ENCODE results near the gene TBC1D3I.
"Not testable (repeated sequence)": the region's sequence is repeated elsewhere in the genome, so short reads cannot be mapped to it uniquely, and the experiment has no call there.

Gene TBC1D3I

GRCh38 chr17:36264470-36264869 lies at the start of gene TBC1D3I:
Gene TBC1D3I, minus strand, starts transcription at chr17:36264570. Its CDS starts 1,585 bp downstream, at chr17:36262985.
- not testable (repeated sequence) for DNase-seq (ENCODE audit: low read depth in 2 of 2)

DNA sequence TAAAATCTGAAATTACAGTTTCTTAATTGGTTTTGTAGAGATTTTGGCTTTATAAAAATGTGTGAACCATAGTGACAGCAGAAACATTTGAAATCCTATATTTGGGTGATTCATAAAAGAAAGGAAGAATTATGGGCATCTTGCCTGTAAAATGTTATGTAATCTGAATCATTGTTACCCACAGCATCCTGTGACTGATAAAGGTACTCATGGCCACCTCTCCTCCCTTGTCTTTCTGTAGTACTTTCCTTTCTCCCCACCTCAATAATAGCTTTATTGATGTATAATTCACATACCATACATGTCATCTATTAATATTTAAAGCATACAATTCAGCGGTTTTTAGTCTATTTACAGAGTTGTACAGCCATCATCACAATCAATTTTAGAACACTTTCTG lies 30.8 kb upstream of the TBC1D3I start:
- DNase-seq (ENCODE audit: low read depth in 2 of 2) = not testable (repeated sequence)

DNA sequence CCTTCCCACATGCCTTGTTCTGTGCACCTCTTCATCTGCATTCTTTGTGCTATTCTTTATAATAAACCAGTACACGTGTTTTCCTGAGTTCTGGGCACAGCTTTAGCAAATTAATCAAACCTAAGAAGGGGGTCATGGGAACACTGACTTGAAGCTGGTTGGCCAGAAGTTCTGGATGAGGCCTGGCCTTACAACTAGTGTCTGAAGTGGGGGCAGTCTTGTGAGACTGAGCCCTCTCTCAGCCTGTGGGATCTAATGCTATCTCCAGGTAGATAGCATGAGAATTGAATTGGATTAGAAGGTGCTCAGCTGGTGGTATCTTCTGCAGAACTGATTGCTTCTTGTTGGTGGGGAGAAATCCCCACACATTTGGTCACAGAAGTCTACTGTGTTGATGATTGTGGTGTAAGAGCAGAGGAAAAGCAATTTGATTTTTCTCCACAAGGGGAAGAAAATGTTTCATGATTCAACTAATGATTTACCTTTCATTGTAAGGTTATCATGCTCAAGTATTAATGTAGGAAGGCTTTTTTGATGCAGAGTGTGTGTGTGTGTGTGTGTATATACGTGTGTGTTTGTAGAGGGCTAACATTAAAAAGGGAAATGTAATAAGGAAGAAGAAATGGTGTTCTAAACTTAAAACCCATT lies 25.7 kb upstream of the TBC1D3I start:
- not testable (repeated sequence) for DNase-seq (ENCODE audit: low read depth in 2 of 2)

DNA sequence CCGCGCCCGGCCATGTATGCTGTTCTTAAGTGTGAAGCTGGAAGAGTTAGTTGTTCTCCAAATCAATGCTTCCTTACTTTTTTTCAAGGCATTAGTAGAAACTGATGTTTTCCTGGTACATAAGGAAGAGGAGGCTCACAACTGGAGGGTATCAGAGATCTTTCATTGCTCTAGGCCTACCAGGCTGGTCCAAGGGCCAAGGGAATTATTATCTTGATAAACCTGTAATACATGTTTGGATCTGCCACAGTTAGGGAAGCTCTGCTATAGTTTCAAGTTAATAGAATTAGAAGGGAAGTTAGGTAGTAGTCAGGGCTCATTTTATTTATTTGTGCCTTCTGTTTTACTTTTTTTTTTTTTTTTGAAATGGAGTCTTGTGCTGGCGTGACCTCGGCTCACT lies 19.8 kb upstream of the TBC1D3I start:
- DNase-seq (ENCODE audit: low read depth in 2 of 2) = not testable (repeated sequence)

DNA sequence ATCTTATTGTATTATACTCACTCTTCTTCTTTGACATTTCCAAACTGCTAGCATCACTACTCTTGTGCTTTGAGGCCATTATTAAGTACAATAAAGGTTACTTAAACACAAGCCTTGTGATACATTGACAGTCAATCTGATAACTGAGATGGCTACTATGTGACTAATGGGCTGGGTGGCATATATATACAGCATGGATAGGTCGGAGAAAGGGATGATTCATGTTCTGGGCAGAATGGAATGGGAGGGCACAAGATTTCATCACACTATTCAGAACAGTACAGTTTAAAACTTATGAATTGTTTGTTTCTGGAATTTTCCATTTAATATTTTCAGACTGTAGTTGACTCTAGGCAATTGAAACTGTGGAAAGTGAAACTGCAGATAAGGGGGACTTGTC lies 18.9 kb upstream of the TBC1D3I start:
- DNase-seq (ENCODE audit: low read depth in 2 of 2) = not testable (repeated sequence)

DNA sequence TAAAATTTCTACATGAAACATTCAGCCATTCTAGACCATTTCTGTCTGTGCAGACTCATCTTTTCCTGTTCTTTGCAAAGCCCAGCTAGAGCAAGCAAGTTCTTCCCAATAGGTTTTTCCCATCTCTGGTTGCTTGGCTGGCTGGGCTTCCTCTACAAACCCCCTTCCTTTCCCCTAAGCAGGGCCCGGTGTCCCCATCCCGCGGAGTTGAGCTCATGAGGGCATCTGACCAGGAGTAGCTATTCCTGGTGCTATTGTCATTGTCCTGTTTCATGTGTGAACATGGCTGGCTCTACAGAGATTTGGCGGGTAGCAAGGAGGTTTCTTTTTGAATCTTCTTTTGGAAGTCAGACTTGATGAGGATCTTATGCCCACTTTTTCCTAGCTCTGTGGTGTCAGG lies 22.3 kb downstream of the TBC1D3I start:
- DNase-seq (ENCODE audit: low read depth in 2 of 2) = not testable (repeated sequence)

- DNase-seq (ENCODE audit: low read depth in 2 of 2) = not testable (repeated sequence)
These were observed 34.7 kb downstream of the TBC1D3I start for GRCh38 chr17:36229644-36230043.

GRCh38 chr17:36222967-36223366 lies 41.4 kb downstream of the TBC1D3I start:
- not testable (repeated sequence) for DNase-seq (ENCODE audit: low read depth in 2 of 2)

GRCh38 chr17:36221581-36222100 lies 42.7 kb downstream of the TBC1D3I start:
- not testable (repeated sequence) for DNase-seq (ENCODE audit: low read depth in 2 of 2)

DNA sequence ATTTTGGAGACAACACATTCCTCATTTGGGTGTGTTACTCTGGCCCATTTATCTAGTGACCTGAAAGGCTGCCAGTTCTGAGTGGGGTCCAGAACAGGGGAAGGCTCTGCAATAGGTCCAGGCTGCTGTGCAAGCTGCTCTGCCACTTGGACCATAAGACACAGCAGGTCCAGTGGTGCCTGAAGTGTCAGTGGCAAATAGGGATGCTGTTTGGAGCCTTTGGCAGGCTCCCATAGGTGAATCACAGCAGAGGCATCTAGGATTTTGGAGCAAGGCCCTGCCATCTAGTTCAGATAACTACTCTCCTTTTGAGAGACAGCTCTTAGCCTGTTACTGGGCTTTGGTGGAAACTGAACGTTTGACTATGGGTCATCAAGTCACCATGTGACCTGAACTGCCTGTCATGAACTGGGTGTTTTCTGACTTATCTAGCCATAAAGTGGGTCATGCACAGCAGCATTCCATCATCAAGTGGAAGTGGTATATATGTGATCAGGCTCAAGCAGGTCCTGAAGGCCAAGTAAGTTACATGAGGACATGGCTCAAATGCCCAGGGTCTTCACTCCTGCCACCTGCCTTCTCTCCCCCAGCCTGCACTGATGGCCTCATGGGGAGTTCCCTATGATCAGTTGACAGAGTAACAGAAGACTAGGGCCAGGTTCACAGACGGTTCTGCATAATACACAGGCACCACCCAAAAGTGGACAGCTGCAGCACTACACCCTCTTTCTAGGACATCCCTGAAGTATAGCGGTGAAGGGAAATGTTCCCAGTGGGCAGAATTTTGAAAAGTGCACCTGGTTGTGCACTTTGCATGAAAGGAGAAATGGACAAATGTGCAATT lies 43.4 kb downstream of the TBC1D3I start:
- not testable (repeated sequence) for DNase-seq (ENCODE audit: low read depth in 2 of 2)

GRCh38 chr17:36219556-36219955 lies 44.8 kb downstream of the TBC1D3I start:
- not testable (repeated sequence) for DNase-seq (ENCODE audit: low read depth in 2 of 2)

GRCh38 chr17:36215406-36216308 lies 48.7 kb downstream of the TBC1D3I start:
- DNase-seq (ENCODE audit: low read depth in 2 of 2) = not testable (repeated sequence)

GRCh38 chr17:36214918-36215317 lies 49.5 kb downstream of the TBC1D3I start:
- no peak for DNase-seq (ENCODE audit: low read depth in 2 of 2)

DNA sequence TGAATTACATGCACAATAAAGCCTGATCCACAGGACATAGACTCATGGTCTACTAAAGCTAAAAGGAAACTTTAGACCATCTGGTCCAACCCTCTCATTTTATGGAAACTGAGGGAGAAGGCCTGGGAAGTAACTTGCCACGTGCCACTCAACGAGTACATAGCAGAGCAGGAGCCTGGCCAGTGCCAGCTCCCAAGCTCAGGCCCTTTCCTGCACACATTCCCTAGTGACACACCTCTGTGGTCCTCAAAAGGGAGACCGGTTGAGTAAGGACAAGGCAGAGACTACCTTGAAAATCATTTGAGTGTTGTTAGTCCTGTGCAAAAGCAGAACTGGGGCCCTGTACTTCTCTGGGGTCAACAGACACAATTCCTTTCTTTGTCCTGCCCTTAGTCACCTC lies 50.7 kb downstream of the TBC1D3I start:
- no peak for DNase-seq (ENCODE audit: low read depth in 2 of 2)

DNA sequence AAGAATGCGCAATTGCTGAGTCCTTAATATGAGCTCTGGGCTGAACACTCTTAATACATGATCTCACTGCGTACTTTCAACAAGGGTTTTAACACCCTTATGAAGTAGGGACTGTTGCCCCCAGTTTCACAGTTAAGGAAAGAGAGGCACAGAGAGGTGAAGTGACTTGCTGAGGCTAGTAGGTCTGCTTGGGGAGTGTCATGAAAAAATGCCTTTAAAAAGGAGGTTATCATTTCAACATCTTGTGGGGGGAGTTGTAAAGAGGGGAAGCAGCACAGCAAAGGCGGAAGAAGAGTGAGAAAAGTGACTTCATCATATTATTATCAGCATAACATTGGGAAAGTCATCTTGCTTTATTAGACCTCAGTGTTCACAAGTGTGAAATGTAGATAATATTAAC lies 51.4 kb downstream of the TBC1D3I start:
- DNase-seq (ENCODE audit: low read depth in 2 of 2) = no peak

- no peak for DNase-seq (ENCODE audit: low read depth in 2 of 2)
These were observed 52.1 kb downstream of the TBC1D3I start for GRCh38 chr17:36212272-36212605.

DNA sequence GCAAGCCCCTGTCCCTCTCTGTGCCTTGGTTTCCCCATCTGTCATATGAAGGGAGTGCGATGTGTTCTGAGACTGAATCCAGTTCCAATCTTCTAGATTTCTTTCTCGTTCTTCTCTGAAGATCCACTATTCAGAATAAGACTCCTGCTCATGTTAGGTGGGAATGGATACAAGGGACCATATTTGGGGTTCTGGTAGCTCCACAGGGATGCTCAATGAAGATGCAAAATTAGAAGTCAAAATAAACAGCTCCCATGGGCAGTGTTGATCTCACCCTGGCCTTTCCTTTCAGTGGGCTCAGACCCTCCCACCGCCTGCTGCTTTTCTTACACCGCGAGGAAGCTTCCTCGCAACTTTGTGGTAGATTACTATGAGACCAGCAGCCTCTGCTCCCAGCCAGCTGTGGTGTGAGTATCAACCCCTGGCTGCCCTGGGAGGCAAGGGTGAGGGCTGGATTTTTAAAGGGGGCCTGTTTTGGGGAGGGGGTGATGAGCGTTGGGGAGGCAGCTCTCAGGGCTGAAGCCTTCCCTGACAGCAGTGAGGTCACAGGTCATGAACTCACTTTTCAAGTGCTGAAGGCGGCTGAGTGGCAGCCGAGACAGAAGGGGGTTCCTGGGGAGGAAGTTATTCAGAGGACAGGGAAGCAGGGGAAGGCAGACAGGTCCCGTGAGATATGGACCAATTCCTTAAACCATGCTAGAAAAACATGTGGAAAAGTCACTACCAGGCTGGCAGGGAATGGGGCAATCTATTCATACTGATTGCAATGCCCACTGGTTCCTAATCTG lies 52.7 kb downstream of the TBC1D3I start:
- DNase-seq (ENCODE audit: low read depth in 2 of 2) = not testable (repeated sequence)

- DNase-seq (ENCODE audit: low read depth in 2 of 2) = not testable (repeated sequence)
These were observed 53.7 kb downstream of the TBC1D3I start, which contains the start of gene CCL4L2 for GRCh38 chr17:36210439-36211211. Gene CCL4L2, plus strand, starts transcription at chr17:36211063.

DNA sequence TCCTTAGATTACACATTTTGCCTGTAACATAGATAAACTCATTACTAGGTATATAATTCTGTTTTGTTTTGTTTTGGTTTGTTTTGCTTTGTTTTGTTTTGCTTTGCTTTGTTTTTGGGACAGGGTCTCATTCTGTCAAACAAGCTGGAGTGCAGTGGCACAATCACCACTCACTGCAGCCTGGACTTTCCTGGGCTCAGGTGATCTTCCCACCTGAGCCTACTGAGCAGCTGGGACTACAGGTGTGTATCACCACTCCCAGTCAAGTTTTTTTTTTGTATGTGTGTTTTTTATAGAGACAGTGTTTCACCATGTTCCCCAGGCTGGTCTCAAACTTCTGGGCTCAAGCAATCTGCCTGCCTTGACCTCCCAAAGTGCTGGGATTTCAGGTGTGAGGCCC lies 54.8 kb downstream of the TBC1D3I start:
- DNase-seq (ENCODE audit: low read depth in 2 of 2) = no peak

DNA sequence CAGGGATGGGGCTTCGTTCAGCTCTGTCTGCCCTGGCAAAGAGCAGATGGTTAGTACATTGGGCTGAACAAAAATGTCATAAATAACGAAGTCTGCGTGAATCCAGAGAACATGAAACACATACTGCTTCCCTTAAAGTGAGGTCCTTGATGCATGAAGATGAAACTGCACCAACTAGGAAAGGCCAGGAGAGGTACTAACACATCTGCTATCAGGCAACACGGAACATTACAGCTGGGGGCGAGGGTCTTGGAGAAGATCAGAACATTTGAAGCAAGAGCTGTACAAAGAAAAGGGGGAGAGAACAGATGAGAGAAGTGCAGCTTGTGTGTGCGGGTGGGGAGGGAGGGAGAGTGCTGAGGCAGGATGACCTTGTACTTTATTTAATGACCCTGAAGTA lies 57.0 kb downstream of the TBC1D3I start:
- DNase-seq (ENCODE audit: low read depth in 2 of 2) = not testable (repeated sequence)

Data from stimulated activated CD8-positive, alpha-beta memory T cell treated with anti-CD3 and anti-CD28 coated beads, Interleukin-2, amount 100 ng/mL, for 1 hour (primary cell).